WTC11 (cell line): ENCODE measurements around the gene PPP6R3. TPM values are rescaled to one million over a fixed set of nuclear protein-coding genes. Genes with fewer than 3 reads are reported as not detected.

ENCODE experiments used
- ATAC-seq: fragments of 200-7000 bp; cut with Tn5 transposase; 2 replicates; pipeline ENCODE4 v1.10.0; 2021; ENCODE audit warnings: mild to moderate bottlenecking, moderate library complexity
- CTCF ChIA-PET: fragments of 300-600 bp; sonication (Branson Sonifier 250); formaldehyde crosslinking; loops from one replicate; lab custom pipeline; 2021; ENCODE audit warnings: antibody characterized with exemption; lab: Charles Lee
- POLR2A ChIA-PET: fragments of 350-600 bp; sonication (Branson Sonifier 250); formaldehyde crosslinking; loops from one replicate; lab custom pipeline; 2021; ENCODE audit warnings: antibody characterized with exemption; lab: Charles Lee
- DNase-seq: peaks from one replicate; pipeline ENCODE4 v3.0.0; 2021; ENCODE audit warnings: low spot score
- H3K27ac Mint-ChIP-seq: 2 replicates; pipeline ENCODE4 v1.8.0; 2021; ENCODE audit warnings: mixed read lengths
- H3K27me3 Mint-ChIP-seq: 2 replicates; pipeline ENCODE4 v1.8.0; 2021; ENCODE audit warnings: low read depth, mild to moderate bottlenecking, moderate library complexity, mixed read lengths
- H3K36me3 Mint-ChIP-seq: 2 replicates; pipeline ENCODE4 v1.8.0; 2021; ENCODE audit warnings: mixed read lengths
- H3K4me1 Mint-ChIP-seq: 2 replicates; pipeline ENCODE4 v1.8.0; 2022; ENCODE audit warnings: mixed read lengths
- H3K4me3 Mint-ChIP-seq: 2 replicates; pipeline ENCODE4 v1.8.0; 2021; ENCODE audit warnings: mild to moderate bottlenecking, moderate library complexity, mixed read lengths
- H3K9me3 Mint-ChIP-seq: 2 replicates; pipeline ENCODE4 v1.8.0; 2021; ENCODE audit warnings: mixed read lengths
- CREM ChIP-seq: sonication (generic); formaldehyde crosslinking; IDR thresholded peaks from 2 replicates; pipeline ENCODE4 v1.8.1; 2022; ENCODE audit warnings: mild to moderate bottlenecking, missing genetic modification reagents, moderate library complexity
- ELF4 ChIP-seq: sonication (generic); formaldehyde crosslinking; IDR thresholded peaks from 2 replicates; pipeline ENCODE4 v1.8.1; 2022; ENCODE audit warnings: low read depth, mild to moderate bottlenecking, moderate library complexity, missing genetic modification reagents
- ERG ChIP-seq: fragments of 250-450 bp; sonication (Bioruptor Pico); IDR thresholded peaks from 2 replicates; pipeline ENCODE4 v1.8.0; 2021; ENCODE audit warnings: mild to moderate bottlenecking
- ESRRA ChIP-seq: sonication (generic); formaldehyde crosslinking; IDR thresholded peaks from 2 replicates; pipeline ENCODE4 v1.8.1; 2022; ENCODE audit warnings: mild to moderate bottlenecking, missing genetic modification reagents, borderline replicate concordance
- FOXP1 ChIP-seq: sonication (generic); formaldehyde crosslinking; IDR thresholded peaks from 2 replicates; pipeline ENCODE4 v1.8.0; 2022; ENCODE audit warnings: missing genetic modification reagents, mild to moderate bottlenecking, moderate library complexity, borderline replicate concordance
- FOXP4 ChIP-seq: sonication (generic); formaldehyde crosslinking; IDR thresholded peaks from 2 replicates; pipeline ENCODE4 v1.8.0; 2022; ENCODE audit warnings: mild to moderate bottlenecking, missing genetic modification reagents
- GABPB1 ChIP-seq: sonication (generic); formaldehyde crosslinking; IDR thresholded peaks from 2 replicates; pipeline ENCODE4 v1.8.1; 2023; ENCODE audit warnings: mild to moderate bottlenecking, missing genetic modification reagents
- HMGA2 ChIP-seq: fragments of 250-450 bp; sonication (Bioruptor Pico); IDR thresholded peaks from 2 replicates; pipeline ENCODE4 v1.4.0; 2021; ENCODE audit warnings: mild to moderate bottlenecking, moderate library complexity
- NR2C2 ChIP-seq: sonication (generic); formaldehyde crosslinking; IDR thresholded peaks from 2 replicates; pipeline ENCODE4 v1.8.0; 2022; ENCODE audit warnings: mild to moderate bottlenecking, missing genetic modification reagents
- PRRX2 ChIP-seq: fragments of 250-450 bp; sonication (Bioruptor Pico); IDR thresholded peaks from 2 replicates; pipeline ENCODE4 v1.8.0; 2021; ENCODE audit warnings: mild to moderate bottlenecking
- STAT6 ChIP-seq: sonication (generic); formaldehyde crosslinking; conservative IDR thresholded peaks from 2 replicates; pipeline ENCODE4 v1.8.1; 2023; ENCODE audit warnings: mild to moderate bottlenecking, low read depth, missing genetic modification reagents, moderate library complexity
- TEAD4 ChIP-seq: sonication (generic); formaldehyde crosslinking; IDR thresholded peaks from 2 replicates; pipeline ENCODE4 v1.8.0; 2022; ENCODE audit warnings: mild to moderate bottlenecking, missing genetic modification reagents
- ZBTB43 ChIP-seq: sonication (generic); formaldehyde crosslinking; IDR thresholded peaks from 2 replicates; pipeline ENCODE4 v1.8.1; 2023; ENCODE audit warnings: mild to moderate bottlenecking, missing genetic modification reagents
- ZNF121 ChIP-seq: sonication (generic); formaldehyde crosslinking; IDR thresholded peaks from 2 replicates; pipeline ENCODE4 v1.8.0; 2023; ENCODE audit warnings: missing genetic modification reagents
- ZNF138 ChIP-seq: sonication (generic); formaldehyde crosslinking; conservative IDR thresholded peaks from 2 replicates; pipeline ENCODE4 v1.8.1; 2022; ENCODE audit warnings: mild to moderate bottlenecking, moderate library complexity, missing genetic modification reagents
- ZNF232 ChIP-seq: sonication (generic); formaldehyde crosslinking; IDR thresholded peaks from 2 replicates; pipeline ENCODE4 v1.8.0; 2022; ENCODE audit warnings: mild to moderate bottlenecking, missing genetic modification reagents
- ZNF423 ChIP-seq: fragments of 250-450 bp; sonication (Bioruptor Pico); IDR thresholded peaks from 2 replicates; pipeline ENCODE4 v2.1.2; 2022; ENCODE audit warnings: mild to moderate bottlenecking, moderate library complexity
- ZNF671 ChIP-seq: fragments of 250-450 bp; sonication (Bioruptor Pico); IDR thresholded peaks from 2 replicates; pipeline ENCODE4 v1.8.0; 2021; ENCODE audit warnings: mild to moderate bottlenecking
- total RNA-seq: library from RNA; stranded (reverse); gene quantifications from 3 replicates; pipeline ENCODE4 v1.2.3, GENCODE V29; 2021
- TF ChIP-seq, protein P1 (sequence below): sonication (generic); formaldehyde crosslinking; IDR thresholded peaks from 2 replicates; pipeline ENCODE4 v1.8.0; 2023; ENCODE audit warnings: missing genetic modification reagents
- TF ChIP-seq, protein P2 (sequence below): sonication (generic); formaldehyde crosslinking; IDR thresholded peaks from 2 replicates; pipeline ENCODE4 v1.8.0; 2023; ENCODE audit warnings: missing genetic modification reagents, mild to moderate bottlenecking, borderline replicate concordance

The PPP6R3 gene
- total RNA-seq, 1 experiment from 2014 or later: 138 TPM

DNA sequence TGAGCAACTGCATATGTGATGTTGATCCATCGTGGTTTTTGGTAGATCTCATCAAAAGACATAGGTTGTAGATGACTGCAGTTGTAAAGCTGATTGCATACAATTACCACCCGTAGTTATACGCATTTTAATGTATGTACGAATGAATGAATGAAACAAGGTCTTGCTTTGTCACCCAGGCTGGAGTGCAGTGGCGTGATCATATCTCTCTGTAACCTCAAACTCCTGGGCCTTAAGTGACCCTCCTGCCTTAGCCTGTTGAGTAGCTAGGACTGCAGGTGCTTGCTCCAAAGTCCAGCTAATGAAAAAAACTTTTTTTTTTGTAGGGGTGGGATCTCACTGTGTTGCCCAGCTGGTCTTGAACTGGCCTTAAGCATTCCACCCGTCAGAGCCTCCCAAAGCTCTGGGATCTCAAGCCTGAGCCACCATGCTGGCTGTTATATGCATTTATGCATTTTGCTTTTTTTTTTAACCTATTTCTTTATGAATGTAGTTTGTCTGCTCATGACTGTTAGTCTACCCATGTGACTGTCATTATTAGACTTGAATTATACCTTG, 53.5 kb downstream of the PPP6R3 start:
- ChIA-PET POLR2A (no interaction called here), CTCF (no interaction called here)
- no peaks in the 10 kb centered on the region for H3K27me3 Mint-ChIP-seq
- TF ChIP-seq ZNF121 (CRISPR knock-in tag) (peak; percentile 85; the same call in 1 of the 2 replicates), CREM (CRISPR knock-in tag) (no peak)
- no peaks in the 10 kb centered on the region for H3K9me3 Mint-ChIP-seq
- DNase-seq: no peak
- H3K4me1 Mint-ChIP-seq: peaks cover 43% of the 10 kb centered on the region
- no peak for ATAC-seq
- peaks cover 19% of the 10 kb centered on the region for H3K36me3 Mint-ChIP-seq
- H3K27ac Mint-ChIP-seq: no peak overlapping the region
- H3K4me3 Mint-ChIP-seq: no peak overlapping the region

DNA sequence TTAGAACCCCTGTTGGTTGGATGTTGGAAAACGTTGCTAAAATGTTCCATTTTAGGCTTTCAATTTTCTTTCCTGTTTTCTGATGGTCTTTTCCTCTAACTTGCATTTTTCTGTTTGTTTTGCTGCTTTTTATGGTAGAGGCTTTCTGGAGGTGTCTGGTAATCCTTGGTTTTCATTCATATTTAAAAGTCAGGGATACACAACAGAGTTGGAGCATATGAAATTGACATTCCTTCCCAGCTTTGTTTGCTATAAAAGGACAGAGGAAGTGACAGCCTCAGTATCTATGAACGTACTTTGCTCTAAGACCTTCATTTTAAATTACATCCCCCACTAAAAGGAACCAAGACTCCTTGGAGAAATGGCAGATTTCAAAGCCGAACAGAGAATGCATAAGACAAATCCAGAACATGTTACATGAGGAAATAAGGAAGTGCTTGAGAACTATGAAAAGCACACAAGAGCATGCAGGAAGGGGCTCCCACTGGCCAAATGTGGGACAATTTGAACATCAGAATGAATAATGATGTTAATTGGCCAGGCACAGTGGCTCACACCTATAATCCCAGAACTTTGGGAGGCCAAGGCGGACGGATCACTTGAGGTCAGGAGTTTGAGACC, 56.7 kb downstream of the PPP6R3 start:
- DNase-seq (no peak), ATAC-seq (no peak)
- no peaks in the 10 kb centered on the region for H3K9me3 Mint-ChIP-seq
- no peaks in the 10 kb centered on the region for H3K27me3 Mint-ChIP-seq
- no peak overlapping the region for H3K4me3 Mint-ChIP-seq
- H3K27ac Mint-ChIP-seq: peak overlapping the region; percentile 48
- POLR2A ChIA-PET: no interaction called here
- H3K4me1 Mint-ChIP-seq: peaks cover 29% of the 10 kb centered on the region
- peaks cover 39% of the 10 kb centered on the region for H3K36me3 Mint-ChIP-seq
- TF ChIP-seq TEAD4 (CRISPR knock-in tag): no peak
- TF ChIP-seq ZBTB43 (CRISPR knock-in tag): no peak
- TF ChIP-seq HMGA2 (CRISPR knock-in tag): no peak
- TF ChIP-seq, protein P1, sequence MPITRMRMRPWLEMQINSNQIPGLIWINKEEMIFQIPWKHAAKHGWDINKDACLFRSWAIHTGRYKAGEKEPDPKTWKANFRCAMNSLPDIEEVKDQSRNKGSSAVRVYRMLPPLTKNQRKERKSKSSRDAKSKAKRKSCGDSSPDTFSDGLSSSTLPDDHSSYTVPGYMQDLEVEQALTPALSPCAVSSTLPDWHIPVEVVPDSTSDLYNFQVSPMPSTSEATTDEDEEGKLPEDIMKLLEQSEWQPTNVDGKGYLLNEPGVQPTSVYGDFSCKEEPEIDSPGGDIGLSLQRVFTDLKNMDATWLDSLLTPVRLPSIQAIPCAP (CRISPR knock-in tag): no peak
- TF ChIP-seq, protein P2, sequence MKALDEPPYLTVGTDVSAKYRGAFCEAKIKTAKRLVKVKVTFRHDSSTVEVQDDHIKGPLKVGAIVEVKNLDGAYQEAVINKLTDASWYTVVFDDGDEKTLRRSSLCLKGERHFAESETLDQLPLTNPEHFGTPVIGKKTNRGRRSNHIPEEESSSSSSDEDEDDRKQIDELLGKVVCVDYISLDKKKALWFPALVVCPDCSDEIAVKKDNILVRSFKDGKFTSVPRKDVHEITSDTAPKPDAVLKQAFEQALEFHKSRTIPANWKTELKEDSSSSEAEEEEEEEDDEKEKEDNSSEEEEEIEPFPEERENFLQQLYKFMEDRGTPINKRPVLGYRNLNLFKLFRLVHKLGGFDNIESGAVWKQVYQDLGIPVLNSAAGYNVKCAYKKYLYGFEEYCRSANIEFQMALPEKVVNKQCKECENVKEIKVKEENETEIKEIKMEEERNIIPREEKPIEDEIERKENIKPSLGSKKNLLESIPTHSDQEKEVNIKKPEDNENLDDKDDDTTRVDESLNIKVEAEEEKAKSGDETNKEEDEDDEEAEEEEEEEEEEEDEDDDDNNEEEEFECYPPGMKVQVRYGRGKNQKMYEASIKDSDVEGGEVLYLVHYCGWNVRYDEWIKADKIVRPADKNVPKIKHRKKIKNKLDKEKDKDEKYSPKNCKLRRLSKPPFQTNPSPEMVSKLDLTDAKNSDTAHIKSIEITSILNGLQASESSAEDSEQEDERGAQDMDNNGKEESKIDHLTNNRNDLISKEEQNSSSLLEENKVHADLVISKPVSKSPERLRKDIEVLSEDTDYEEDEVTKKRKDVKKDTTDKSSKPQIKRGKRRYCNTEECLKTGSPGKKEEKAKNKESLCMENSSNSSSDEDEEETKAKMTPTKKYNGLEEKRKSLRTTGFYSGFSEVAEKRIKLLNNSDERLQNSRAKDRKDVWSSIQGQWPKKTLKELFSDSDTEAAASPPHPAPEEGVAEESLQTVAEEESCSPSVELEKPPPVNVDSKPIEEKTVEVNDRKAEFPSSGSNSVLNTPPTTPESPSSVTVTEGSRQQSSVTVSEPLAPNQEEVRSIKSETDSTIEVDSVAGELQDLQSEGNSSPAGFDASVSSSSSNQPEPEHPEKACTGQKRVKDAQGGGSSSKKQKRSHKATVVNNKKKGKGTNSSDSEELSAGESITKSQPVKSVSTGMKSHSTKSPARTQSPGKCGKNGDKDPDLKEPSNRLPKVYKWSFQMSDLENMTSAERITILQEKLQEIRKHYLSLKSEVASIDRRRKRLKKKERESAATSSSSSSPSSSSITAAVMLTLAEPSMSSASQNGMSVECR (CRISPR knock-in tag): no peak
- TF ChIP-seq ZNF671 (CRISPR knock-in tag): no peak
- TF ChIP-seq ZNF423 (CRISPR knock-in tag): no peak
- no peak for TF ChIP-seq FOXP1
- TF ChIP-seq ERG (CRISPR knock-in tag): no peak
- no peak for TF ChIP-seq ELF4 (CRISPR knock-in tag)
- no peak for TF ChIP-seq ZNF232
- TF ChIP-seq, all 79 proteins: peak for 0
- CTCF ChIA-PET: no interaction called here

GRCh38 chr11:68518191-68518590, 57.6 kb downstream of the PPP6R3 start:
- Mint-ChIP-seq H3K27ac (peak overlapping the region; percentile 14; the same call in 1 of the 2 replicates), H3K9me3 (no peaks in the 10 kb centered on the region), H3K36me3 (peaks cover 46% of the 10 kb centered on the region), H3K27me3 (no peaks in the 10 kb centered on the region), H3K4me1 (peaks cover 34% of the 10 kb centered on the region), H3K4me3 (no peak overlapping the region)
- ATAC-seq: no peak
- DNase-seq: no peak
- ChIA-PET POLR2A (no interaction called here), CTCF (no interaction called here)
- TF ChIP-seq STAT6 (CRISPR knock-in tag) (no peak), PRRX2 (CRISPR knock-in tag) (no peak), GABPB1 (CRISPR knock-in tag) (no peak), ZNF138 (CRISPR knock-in tag) (no peak), ESRRA (CRISPR knock-in tag) (no peak), FOXP4 (CRISPR knock-in tag) (no peak), NR2C2 (CRISPR knock-in tag) (no peak)
